SK-N-SH treated with all-trans-retinoic acid at 6 μM for 48 hours (cell line): Measurements from ENCODE around the gene CEBPB.

Source experiments
- ATAC-seq: fragments of 200-7000 bp; cut with Tn5 transposase; 3 replicates; pipeline ENCODE4 v1.9.1; 2020; ENCODE audit warnings: mild to moderate bottlenecking, moderate library complexity
- ARNTL ChIP-seq: fragments of 450-650 bp; formaldehyde crosslinking; IDR thresholded peaks from 2 replicates; pipeline ENCODE4 v1.5.0; 2020; ENCODE audit warnings: low read depth, mild to moderate bottlenecking, moderate library complexity, borderline replicate concordance
- BACH2 ChIP-seq: fragments of 250-450 bp; sonication (Bioruptor Pico); IDR thresholded peaks from 2 replicates; pipeline ENCODE4 v1.9.0; 2021; ENCODE audit warnings: mild to moderate bottlenecking, borderline replicate concordance
- CREB5 ChIP-seq: fragments of 250-450 bp; sonication (Bioruptor Pico); IDR thresholded peaks from 2 replicates; pipeline ENCODE4 v1.5.1; 2020; ENCODE audit warnings: low read depth, mild to moderate bottlenecking, moderate library complexity
- CSRNP3 ChIP-seq: fragments of 250-450 bp; sonication (Bioruptor Pico); IDR thresholded peaks from 2 replicates; pipeline ENCODE4 v1.5.1; 2021; ENCODE audit warnings: mild to moderate bottlenecking, moderate library complexity
- ESRRG ChIP-seq: fragments of 250-450 bp; sonication (Bioruptor Pico); IDR thresholded peaks from 2 replicates; pipeline ENCODE4 v1.6.1; 2021; ENCODE audit warnings: mild to moderate bottlenecking
- GLIS3 ChIP-seq: fragments of 250-450 bp; sonication (Bioruptor Pico); IDR thresholded peaks from 2 replicates; pipeline ENCODE4 v1.5.0; 2020; ENCODE audit warnings: mild to moderate bottlenecking, moderate library complexity
- ISL1 ChIP-seq: fragments of 250-450 bp; sonication (Bioruptor Pico); IDR thresholded peaks from 2 replicates; pipeline ENCODE4 v2.1.2; 2022; ENCODE audit warnings: mild to moderate bottlenecking, moderate library complexity
- PATZ1 ChIP-seq: fragments of 250-450 bp; sonication (Bioruptor Pico); IDR thresholded peaks from 2 replicates; pipeline ENCODE4 v1.8.0; 2020; ENCODE audit warnings: mild to moderate bottlenecking, moderate library complexity, borderline replicate concordance
- POU6F1 ChIP-seq: fragments of 250-450 bp; sonication (Bioruptor Pico); IDR thresholded peaks from 2 replicates; pipeline ENCODE4 v1.8.0; 2021; ENCODE audit warnings: low read depth, mild to moderate bottlenecking, moderate library complexity, borderline replicate concordance
- PPARA ChIP-seq: fragments of 250-450 bp; sonication (Bioruptor Pico); IDR thresholded peaks from 2 replicates; pipeline ENCODE4 v1.5.0; 2020; ENCODE audit warnings: mild to moderate bottlenecking, borderline replicate concordance
- RARB ChIP-seq: fragments of 250-450 bp; sonication (Bioruptor Pico); IDR thresholded peaks from 2 replicates; pipeline ENCODE4 v1.8.0; 2021; ENCODE audit warnings: mild to moderate bottlenecking, moderate library complexity
- SNAI2 ChIP-seq: fragments of 250-450 bp; sonication (Bioruptor Pico); IDR thresholded peaks from 2 replicates; pipeline ENCODE4 v1.5.0; 2020; ENCODE audit warnings: mild to moderate bottlenecking, moderate library complexity
- TCF4 ChIP-seq: fragments of 250-450 bp; sonication (Bioruptor Pico); IDR thresholded peaks from 2 replicates; pipeline ENCODE4 v1.8.0; 2021; ENCODE audit warnings: mild to moderate bottlenecking, moderate library complexity, borderline replicate concordance
- TOX ChIP-seq: fragments of 250-450 bp; sonication (Bioruptor Pico); IDR thresholded peaks from 2 replicates; pipeline ENCODE4 v1.8.0; 2021; ENCODE audit warnings: mild to moderate bottlenecking, moderate library complexity, borderline replicate concordance
- TSHZ2 ChIP-seq: fragments of 250-450 bp; sonication (Bioruptor Pico); IDR thresholded peaks from 2 replicates; pipeline ENCODE4 v1.5.0; 2020; ENCODE audit warnings: mild to moderate bottlenecking, moderate library complexity
- ZC3H10 ChIP-seq: fragments of 250-450 bp; sonication (Bioruptor Pico); IDR thresholded peaks from 2 replicates; pipeline ENCODE4 v1.5.1; 2021; ENCODE audit warnings: mild to moderate bottlenecking, moderate library complexity
- ZFP3 ChIP-seq: fragments of 250-450 bp; sonication (Bioruptor Pico); IDR thresholded peaks from 2 replicates; pipeline ENCODE4 v1.5.0; 2020; ENCODE audit warnings: mild to moderate bottlenecking, moderate library complexity
- ZNF8 ChIP-seq: fragments of 450-650 bp; formaldehyde crosslinking; IDR thresholded peaks from 2 replicates; pipeline ENCODE4 v1.5.0; 2020; ENCODE audit warnings: mild to moderate bottlenecking, moderate library complexity

CEBPB gene

GRCh38 chr20:50192364-50193198 lies 2.0 kb downstream of the CEBPB start (continued):
- no peak for TF ChIP-seq TSHZ2
- peak; percentile 77; the same call in 1 of the 2 replicates for TF ChIP-seq ARNTL

- no peak for ATAC-seq
- no peak for TF ChIP-seq ZFP3 (CRISPR knock-in tag)
- no peak for TF ChIP-seq CREB5 (CRISPR knock-in tag)
- no peak for TF ChIP-seq SNAI2 (CRISPR knock-in tag)
- TF ChIP-seq, all 23 proteins: peak for 0
Observed at GRCh38 chr20:50193199-50193835, 2.7 kb downstream of the CEBPB start.

GRCh38 chr20:50193836-50194421 lies 3.3 kb downstream of the CEBPB start:
- TF ChIP-seq CSRNP3: no peak
- TF ChIP-seq SNAI2 (CRISPR knock-in tag): no peak
- TF ChIP-seq ARNTL: no peak
- no peak for TF ChIP-seq TCF4
- no peak for TF ChIP-seq ZC3H10
- no peak for TF ChIP-seq POU6F1 (CRISPR knock-in tag)
- TF ChIP-seq ZFP3 (CRISPR knock-in tag): no peak
- no peak for TF ChIP-seq ZNF8 (CRISPR knock-in tag)
- TF ChIP-seq PPARA (CRISPR knock-in tag): no peak
- no peak for TF ChIP-seq GLIS3 (CRISPR knock-in tag)
- no peak for TF ChIP-seq ESRRG (CRISPR knock-in tag)
- no peak for TF ChIP-seq RARB (CRISPR knock-in tag)
- no peak for TF ChIP-seq ISL1 (CRISPR knock-in tag)
- no peak for TF ChIP-seq BACH2 (CRISPR knock-in tag)
- TF ChIP-seq CREB5 (CRISPR knock-in tag): no peak
- TF ChIP-seq PATZ1 (CRISPR knock-in tag): no peak
- no peak for TF ChIP-seq TOX (CRISPR knock-in tag)
- no peak for ATAC-seq
